Keratinocyte (primary cell): ENCODE data around the gene TTPAL. TPM values are rescaled to one million over a fixed set of nuclear protein-coding genes. Genes with fewer than 3 reads are reported as not detected.

ENCODE experiments used
- DNase-seq: peaks from one replicate; pipeline ENCODE4 v3.0.0-alpha.2; 2011; ENCODE audit warnings: low read depth, missing footprints, low spot score
- FAIRE-seq: peaks from 2 replicates; lab custom pipeline; 2011; peaks lifted over from hg19 to GRCh38; lab: Jason Lieb, UNC
- H2AFZ ChIP-seq: 2 replicates; pipeline ENCODE4 v1.6.0; 2012; ENCODE audit warnings: low read length, control low read depth, inconsistent platforms; ENCODE audit not compliant: control insufficient read depth
- H3K27ac ChIP-seq: 2 replicates; pipeline ENCODE4 v1.5.1; 2011; ENCODE audit warnings: low read length; ENCODE audit not compliant: control insufficient read depth, insufficient read depth
- H3K27me3 ChIP-seq: 3 replicates; pipeline ENCODE4 v1.6.0; 2011; ENCODE audit warnings: low read length; ENCODE audit not compliant: control insufficient read depth, insufficient read depth; ENCODE audit errors: extremely low read depth
- H3K36me3 ChIP-seq, 2 experiments: 2 replicates in 1 of 2; 3 replicates in 1 of 2; pipeline ENCODE4 v1.5.1; 2011; ENCODE audit warnings: low read length in 2 of 2, mild to moderate bottlenecking in 1 of 2; ENCODE audit not compliant: control insufficient read depth in 2 of 2, insufficient read depth in 2 of 2; ENCODE audit errors: extremely low read depth in 1 of 2
- H3K4me1 ChIP-seq: 3 replicates; pipeline ENCODE4 v1.5.1; 2011; ENCODE audit warnings: low read length; ENCODE audit not compliant: control insufficient read depth, insufficient read depth; ENCODE audit errors: extremely low read depth
- H3K4me2 ChIP-seq: 3 replicates; pipeline ENCODE4 v1.6.0; 2011; ENCODE audit warnings: low read depth, low read length; ENCODE audit not compliant: control insufficient read depth, insufficient read depth; ENCODE audit errors: extremely low read depth
- H3K4me3 ChIP-seq, 3 experiments: fragments of 200-600 bp in 1 of 3; sonication (generic) in 1 of 3; 2 replicates in 2 of 3; 3 replicates in 1 of 3; pipeline ENCODE4 v1.5.1; 2011 to 2016; ENCODE audit warnings: low read length in 3 of 3, mild to moderate bottlenecking in 3 of 3, control low read depth in 2 of 3, inconsistent platforms in 1 of 3, low read depth in 1 of 3, mixed read lengths in 1 of 3, mixed run types in 1 of 3, moderate library complexity in 1 of 3; ENCODE audit not compliant: control insufficient read depth in 2 of 3, insufficient read depth in 2 of 3; ENCODE audit errors: extremely low read depth in 1 of 3
- H3K79me2 ChIP-seq: 2 replicates; pipeline ENCODE4 v1.6.0; 2012; ENCODE audit warnings: low read length; ENCODE audit not compliant: control insufficient read depth, insufficient read depth
- H3K9ac ChIP-seq: 3 replicates; pipeline ENCODE4 v1.6.0; 2011; ENCODE audit warnings: low read length; ENCODE audit not compliant: control insufficient read depth, insufficient read depth; ENCODE audit errors: extremely low read depth
- H3K9me1 ChIP-seq: 3 replicates; pipeline ENCODE4 v1.6.0; 2011; ENCODE audit warnings: low read length; ENCODE audit not compliant: control insufficient read depth, insufficient read depth; ENCODE audit errors: extremely low read depth
- H3K9me3 ChIP-seq: 2 replicates; pipeline ENCODE4 v1.5.1; 2012; ENCODE audit warnings: low read depth, low read length; ENCODE audit not compliant: control insufficient read depth
- H4K20me1 ChIP-seq: 3 replicates; pipeline ENCODE4 v1.6.0; 2011; ENCODE audit warnings: low read length; ENCODE audit not compliant: control insufficient read depth, insufficient read depth; ENCODE audit errors: extremely low read depth
- CTCF ChIP-seq, 3 experiments: IDR thresholded peaks in 1 of 3; conservative IDR thresholded peaks in 1 of 3; optimal IDR thresholded peaks in 1 of 3; 2 replicates in 2 of 3; 3 replicates in 1 of 3; pipeline versions ENCODE3 to v1.5.1; 2011; ENCODE audit warnings: low read length in 3 of 3, mild to moderate bottlenecking in 3 of 3, moderate library complexity in 2 of 3, control low read depth in 1 of 3, inconsistent platforms in 1 of 3; ENCODE audit not compliant: insufficient read depth in 2 of 3; ENCODE audit errors: extremely low read depth in 1 of 3
- EZH2 ChIP-seq: IDR thresholded peaks from one replicate; pipeline ENCODE4 v1.6.1; 2012; ENCODE audit warnings: inconsistent platforms, mild to moderate bottlenecking, low read length, moderate library complexity
- dilution Hi-C: fragments of 300-500 bp; cut with MboI; formaldehyde crosslinking; loops from one replicate; pipeline ENCODE4 v1.7.0; 2020; ENCODE audit warnings: low sequenced_read_pairs; ENCODE audit not compliant: extremely low pct_ligation_motif_present
- polyA plus RNA-seq, 5 experiments: library from polyadenylated mRNA; depleted of rRNA in 3 of 5; stranded (reverse) in 3 of 5; stranded (forward) in 1 of 5; unstranded in 1 of 5; fragments of >200 nt; gene quantifications; 1 replicate in 1 of 5; 2 replicates in 3 of 5; 3 replicates in 1 of 5; pipeline versions ENCODE4 v1.2.1 to v1.2.3, GENCODE V29; 2011 to 2012; ENCODE audit warnings: missing spikeins in 2 of 5, low read depth in 1 of 5, low replicate concordance in 1 of 5
- small RNA-seq, 3 experiments: library from RNA; depleted of rRNA; stranded (forward); fragments of <200 nt; gene quantifications; one replicate each; pipeline ENCODE3, GENCODE V24; 2012; ENCODE audit warnings: low read depth in 3 of 3, low replicate concordance in 1 of 3; ENCODE audit not compliant: insufficient read length in 3 of 3

Gene TTPAL
- polyA plus RNA-seq, 1 donor (not counting 4 experiments of a cell fraction or from before 2014, with no cell fraction given): 20.0 TPM

- no peak overlapping the region for H3K4me2 ChIP-seq
- H3K27me3 ChIP-seq: no peaks in the 10 kb centered on the region
- no peak overlapping the region for H2AFZ ChIP-seq
- no peaks in the 10 kb centered on the region for H4K20me1 ChIP-seq
- FAIRE-seq: no peak
- no peaks in the 10 kb centered on the region for H3K4me1 ChIP-seq
- H3K9me1 ChIP-seq: no peaks in the 10 kb centered on the region
- H3K9me3 ChIP-seq: no peaks in the 10 kb centered on the region
- no peak overlapping the region for H3K9ac ChIP-seq
- H3K79me2 ChIP-seq: no peaks in the 10 kb centered on the region
- TF ChIP-seq CTCF (optimal IDR thresholded peaks at IDR 0.05 in 1 of 3, IDR thresholded peaks at IDR 0.05 in 1 of 3, conservative IDR thresholded peaks at IDR 0.05 in 1 of 3; ENCODE audit: extremely low read depth in 1 of 3, insufficient read depth in 2 of 3, low read length in 3 of 3) (no peak), EZH2 (no peak)
- no peak overlapping the region for H3K4me3 ChIP-seq
- DNase-seq: no peak
- H3K27ac ChIP-seq: no peak overlapping the region
- dilution Hi-C loops: no loop called here
- H3K36me3 ChIP-seq: no peaks in the 10 kb centered on the region
These were observed 67.7 kb downstream of the TTPAL start for GRCh38 chr20:44543358-44543757.

Small RNA genes lying within 50 kb of the gene (small RNA-seq; reads per million reads assigned to genes)
- gene RPL37AP1: 0 reads per million in 3 experiments

Other genes with a start within 250 kb of the TTPAL start
- gene GDAP1L1, start 228.6 kb upstream of the TTPAL start, polyA plus RNA-seq: not detected in 3 replicates
- gene FITM2, start 164.7 kb upstream of the TTPAL start, polyA plus RNA-seq: 2.1 to 4.3 TPM (median 2.9 TPM) in 3 replicates
- not detected in 3 replicates for gene R3HDML, start 138.8 kb upstream of the TTPAL start, polyA plus RNA-seq
- gene HNF4A, start 120.2 kb upstream of the TTPAL start, polyA plus RNA-seq: 0.01 TPM in 1 of 3 replicates, not detected in the others
- gene SERINC3, start 46.2 kb downstream of the TTPAL start, polyA plus RNA-seq: 118 to 151 TPM (median 145 TPM) in 3 replicates
- gene PKIG, start 106.7 kb downstream of the TTPAL start, polyA plus RNA-seq: 6.6 to 9.9 TPM (median 8.4 TPM) in 3 replicates
- gene ADA, start 175.8 kb downstream of the TTPAL start, polyA plus RNA-seq: 18.9 to 26.4 TPM (median 21.4 TPM) in 3 replicates
- gene CCN5, start 239.5 kb downstream of the TTPAL start, polyA plus RNA-seq: 0.50 TPM in 1 of 3 replicates, not detected in the others